Measurements from ENCODE around the gene STPG3. TPM values are rescaled to one million over a fixed set of nuclear protein-coding genes. Genes with fewer than 3 reads are reported as not detected.

Gene STPG3
- total and polyA plus RNA-seq, 9 of the 15 experiments (the other 6 are each of a cell fraction or from before 2014, with no cell fraction given), result not detected

GRCh38 chr9:137217276-137218211 is 33.5 kb upstream of the STPG3 start (continued):
- TF ChIP-seq COPS2 (conservative IDR thresholded peaks at IDR 0.05) (no peak), ZSCAN29 (IDR thresholded peaks at IDR 0.05) (no peak), XRCC3 (IDR thresholded peaks at IDR 0.05) (no peak), ZNF707 (CRISPR knock-in tag; conservative IDR thresholded peaks at IDR 0.05) (no peak), ZC3H11A (IDR thresholded peaks at IDR 0.05; ENCODE audit: low read depth, low read length) (no peak), BCLAF1 (IDR thresholded peaks at IDR 0.05; ENCODE audit: borderline replicate concordance in 1 of 2, control insufficient read depth in 1 of 2, low read depth in 2 of 2, low read length in 1 of 2) (no peak), ZNF766 (CRISPR knock-in tag; conservative IDR thresholded peaks at IDR 0.05) (no peak), CBX8 (IDR thresholded peaks at IDR 0.05; ENCODE audit: borderline replicate concordance, extremely low read depth, low read depth, low read length, poor library complexity, severe bottlenecking) (no peak), ZNF165 (CRISPR knock-in tag; IDR thresholded peaks at IDR 0.05; ENCODE audit: borderline replicate concordance) (no peak), GABPB2 (CRISPR knock-in tag; conservative IDR thresholded peaks at IDR 0.05) (no peak), HINFP (tag; conservative IDR thresholded peaks at IDR 0.05; ENCODE audit: low read depth) (no peak), SRSF7 (optimal IDR thresholded peaks at IDR 0.05; ENCODE audit: low read depth, low read length) (no peak), NCOR1 (IDR thresholded peaks at IDR 0.05) (no peak), PBX2 (CRISPR knock-in tag; IDR thresholded peaks at IDR 0.05; ENCODE audit: low read depth) (no peak), PBX2 (tag; conservative IDR thresholded peaks at IDR 0.05; ENCODE audit: low read depth) (no peak), FOXM1 (IDR thresholded peaks at IDR 0.05; ENCODE audit: low read depth) (no peak), FOXM1 (CRISPR knock-in tag; IDR thresholded peaks at IDR 0.05; ENCODE audit: low read depth) (0 out of 2 replicates have a peak, but pooled peaks have one; percentile 66), THAP7 (CRISPR knock-in tag; IDR thresholded peaks at IDR 0.05) (no peak), TRIM28 (IDR thresholded peaks at IDR 0.05) (0 out of 2 replicates have a peak, but pooled peaks have one; percentile 16), CBX3 (IDR thresholded peaks at IDR 0.05; ENCODE audit: borderline replicate concordance in 1 of 2, low read length in 2 of 2) (no peak)
